ENCODE results near the gene PIAS1. TPM values are rescaled to one million over a fixed set of nuclear protein-coding genes. Genes with fewer than 3 reads are reported as not detected.

PIAS1 gene
- total RNA-seq, 6 donors from 2014 or later = 44.7 to 114 (median 64.3) TPM

DNA sequence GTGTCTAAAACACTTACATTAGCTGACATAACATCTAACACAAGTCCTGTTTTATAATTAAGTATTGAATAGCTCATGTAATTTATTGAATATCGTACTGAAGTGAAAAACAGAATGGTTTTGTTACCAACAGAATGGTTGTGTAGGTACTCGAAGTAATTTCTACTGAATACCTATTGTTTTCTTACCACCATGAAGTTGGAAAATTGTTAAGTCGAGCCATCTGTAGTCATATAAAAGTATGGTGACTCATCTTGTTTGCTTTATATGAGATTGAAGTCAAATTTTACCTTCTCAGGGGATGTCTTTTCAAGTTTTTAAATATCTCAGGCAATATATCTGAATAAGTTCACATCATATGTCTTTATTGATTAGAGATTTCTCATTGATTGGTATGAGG, 37.6 kb downstream of the PIAS1 start:
- ATAC-seq (ENCODE audit: low FRiP score in 2 of 2) = no peak
- H3K9me3 ChIP-seq = peaks cover 0 to 8% (median 3%) of the 10 kb centered on the region in 4 donors
- peaks cover 0 to 18% (median 6%) of the 10 kb centered on the region in 4 donors for H3K36me3 ChIP-seq
- no peak overlapping the region for H3K27ac ChIP-seq
- DNase-seq = no peak
- peaks cover 0 to 17% (median 0%) of the 10 kb centered on the region in 4 donors for H3K4me1 ChIP-seq
- 93 to 98% methylated on average over 3 of the region's 3 CpGs for WGBS, 2 donors
- TF ChIP-seq EP300 (IDR thresholded peaks at IDR 0.05) (no peak), POLR2A (IDR thresholded peaks at IDR 0.05) (no peak)
- TF ChIP-seq, protein P1, sequence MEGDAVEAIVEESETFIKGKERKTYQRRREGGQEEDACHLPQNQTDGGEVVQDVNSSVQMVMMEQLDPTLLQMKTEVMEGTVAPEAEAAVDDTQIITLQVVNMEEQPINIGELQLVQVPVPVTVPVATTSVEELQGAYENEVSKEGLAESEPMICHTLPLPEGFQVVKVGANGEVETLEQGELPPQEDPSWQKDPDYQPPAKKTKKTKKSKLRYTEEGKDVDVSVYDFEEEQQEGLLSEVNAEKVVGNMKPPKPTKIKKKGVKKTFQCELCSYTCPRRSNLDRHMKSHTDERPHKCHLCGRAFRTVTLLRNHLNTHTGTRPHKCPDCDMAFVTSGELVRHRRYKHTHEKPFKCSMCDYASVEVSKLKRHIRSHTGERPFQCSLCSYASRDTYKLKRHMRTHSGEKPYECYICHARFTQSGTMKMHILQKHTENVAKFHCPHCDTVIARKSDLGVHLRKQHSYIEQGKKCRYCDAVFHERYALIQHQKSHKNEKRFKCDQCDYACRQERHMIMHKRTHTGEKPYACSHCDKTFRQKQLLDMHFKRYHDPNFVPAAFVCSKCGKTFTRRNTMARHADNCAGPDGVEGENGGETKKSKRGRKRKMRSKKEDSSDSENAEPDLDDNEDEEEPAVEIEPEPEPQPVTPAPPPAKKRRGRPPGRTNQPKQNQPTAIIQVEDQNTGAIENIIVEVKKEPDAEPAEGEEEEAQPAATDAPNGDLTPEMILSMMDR (IDR thresholded peaks at IDR 0.05) = no peak
- H3K4me3 ChIP-seq = no peak overlapping the region
- no peaks in the 10 kb centered on the region for H3K27me3 ChIP-seq

DNA sequence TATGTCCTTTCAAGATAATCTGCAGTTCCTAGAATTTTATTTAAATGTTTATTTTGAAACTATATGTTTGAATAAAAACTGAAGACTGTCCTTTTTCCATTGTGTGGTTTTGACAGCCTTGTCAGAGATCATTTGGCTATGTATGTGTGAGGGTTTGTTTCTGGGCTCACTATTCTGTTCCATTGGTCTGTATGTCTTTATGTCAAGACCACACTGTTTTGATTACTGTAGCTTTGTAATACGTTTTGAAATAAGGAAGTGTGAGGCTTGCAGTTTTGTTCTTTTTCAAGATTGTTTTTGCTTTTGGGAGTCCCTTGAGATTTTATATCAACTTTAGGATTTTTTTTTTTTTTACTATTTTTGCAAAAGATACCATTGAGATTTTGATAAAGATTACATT, 42.0 kb downstream of the PIAS1 start:
- H3K27ac ChIP-seq = no peak overlapping the region
- TF ChIP-seq POLR2AphosphoS5 (IDR thresholded peaks at IDR 0.05) (no peak), EP300 (IDR thresholded peaks at IDR 0.05) (no peak)
- WGBS, 2 donors = 61 to 86% methylated on average over 1 of the region's 1 CpG
- no peak for ATAC-seq (ENCODE audit: low FRiP score in 2 of 2)
- peaks cover 0 to 19% (median 9%) of the 10 kb centered on the region in 4 donors for H3K9me3 ChIP-seq
- no peak overlapping the region for H3K4me3 ChIP-seq
- DNase-seq = no peak
- H3K36me3 ChIP-seq = peaks cover 0 to 5% (median 2%) of the 10 kb centered on the region in 4 donors
- peaks cover 5 to 15% (median 6%) of the 10 kb centered on the region in 4 donors for H3K4me1 ChIP-seq
- H3K27me3 ChIP-seq = no peaks in the 10 kb centered on the region

DNA sequence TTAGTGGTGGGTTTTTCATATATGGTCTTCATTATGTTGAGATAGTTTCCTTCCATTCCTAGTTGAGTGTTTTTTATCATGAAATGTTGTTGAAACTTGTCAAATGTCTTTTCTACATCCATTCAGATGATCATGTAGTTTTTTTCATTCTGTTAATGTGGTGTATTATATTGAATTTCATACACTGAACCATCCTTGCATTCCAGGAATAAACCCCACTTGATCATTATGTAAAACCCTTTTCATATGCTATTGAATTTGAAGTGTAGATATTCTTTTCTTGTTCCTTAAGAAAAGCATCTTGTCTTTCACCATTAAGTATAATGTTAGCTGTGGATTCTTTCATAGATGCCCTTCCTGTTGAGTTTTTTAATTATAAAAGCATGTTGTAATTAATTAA, 42.9 kb downstream of the PIAS1 start:
- TF ChIP-seq POLR2A (IDR thresholded peaks at IDR 0.05) (no peak), EP300 (IDR thresholded peaks at IDR 0.05) (no peak), POLR2AphosphoS5 (IDR thresholded peaks at IDR 0.05) (no peak)
- TF ChIP-seq, protein P1 (IDR thresholded peaks at IDR 0.05) = no peak
- DNase-seq = no peak
- Histone ChIP-seq H3K4me1 (peaks cover 5 to 13% (median 6%) of the 10 kb centered on the region in 4 donors), H3K4me3 (no peak overlapping the region), H3K36me3 (peaks cover 0 to 5% (median 2%) of the 10 kb centered on the region in 4 donors), H3K27me3 (no peaks in the 10 kb centered on the region), H3K27ac (no peak overlapping the region), H3K9me3 (peaks cover 0 to 19% (median 9%) of the 10 kb centered on the region in 4 donors)
- ATAC-seq (ENCODE audit: low FRiP score in 2 of 2) = no peak

DNA sequence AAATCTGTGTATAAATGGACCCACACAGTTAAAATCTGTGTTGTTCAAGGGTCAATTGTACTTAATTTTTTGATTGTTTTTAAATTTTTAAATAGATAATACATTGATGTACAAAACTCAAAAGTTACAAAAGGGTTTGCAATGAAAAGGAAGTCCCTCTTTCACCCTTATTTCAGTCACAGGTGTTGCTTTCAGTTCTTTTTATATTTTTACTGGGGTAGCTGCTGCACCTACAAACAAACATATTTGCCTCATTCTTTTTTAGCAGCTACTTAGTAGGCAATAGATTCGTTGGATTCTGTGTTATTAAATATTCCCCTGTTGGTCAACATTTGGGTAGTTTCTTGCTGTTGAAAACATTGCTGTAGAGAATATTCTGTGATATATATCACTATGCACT, 44.4 kb downstream of the PIAS1 start:
- 68 to 78% methylated on average over 1 of the region's 1 CpG for WGBS, 2 donors
- H3K9me3 ChIP-seq = peaks cover 0 to 19% (median 9%) of the 10 kb centered on the region in 4 donors
- no peak overlapping the region for H3K4me3 ChIP-seq
- ATAC-seq (ENCODE audit: low FRiP score in 2 of 2) (no peak), DNase-seq (no peak)
- TF ChIP-seq, protein P1 (IDR thresholded peaks at IDR 0.05) = no peak
- TF ChIP-seq EP300 (IDR thresholded peaks at IDR 0.05) (no peak), POLR2AphosphoS5 (IDR thresholded peaks at IDR 0.05) (no peak), POLR2A (IDR thresholded peaks at IDR 0.05) (no peak)
- H3K36me3 ChIP-seq = peaks cover 0 to 6% (median 2%) of the 10 kb centered on the region in 4 donors
- peaks cover 5 to 8% (median 6%) of the 10 kb centered on the region in 4 donors for H3K4me1 ChIP-seq
- no peaks in the 10 kb centered on the region for H3K27me3 ChIP-seq
- H3K27ac ChIP-seq = no peak overlapping the region

GRCh38 chr15:68100194-68100593, 46.1 kb downstream of the PIAS1 start:
- ATAC-seq (ENCODE audit: low FRiP score in 2 of 2) = no peak
- TF ChIP-seq POLR2AphosphoS5 (IDR thresholded peaks at IDR 0.05) (no peak), EP300 (IDR thresholded peaks at IDR 0.05) (no peak), POLR2A (IDR thresholded peaks at IDR 0.05) (no peak)
- TF ChIP-seq, protein P1 (IDR thresholded peaks at IDR 0.05) = no peak
- 86 to 92% methylated on average over 2 of the region's 2 CpGs for WGBS, 2 donors

More at GRCh38 chr15:68100194-68100593, 46.1 kb downstream of the PIAS1 start:
- H3K4me1 ChIP-seq = peaks cover 5 to 8% (median 6%) of the 10 kb centered on the region in 4 donors
- H3K4me3 ChIP-seq = no peak overlapping the region
- no peak overlapping the region for H3K27ac ChIP-seq
- peaks cover 0 to 19% (median 9%) of the 10 kb centered on the region in 4 donors for H3K9me3 ChIP-seq
- H3K36me3 ChIP-seq = peaks cover 0 to 10% (median 4%) of the 10 kb centered on the region in 4 donors
- no peaks in the 10 kb centered on the region for H3K27me3 ChIP-seq
- no peak for DNase-seq
